Measurements from ENCODE around the gene CASP9. TPM values are rescaled to one million over a fixed set of nuclear protein-coding genes. Genes with fewer than 3 reads are reported as not detected.

The CASP9 gene
- total RNA-seq (17.1 and 21.2 TPM in 2 replicates), polyA plus RNA-seq (13.5 and 14.2 TPM in 2 replicates)

DNA sequence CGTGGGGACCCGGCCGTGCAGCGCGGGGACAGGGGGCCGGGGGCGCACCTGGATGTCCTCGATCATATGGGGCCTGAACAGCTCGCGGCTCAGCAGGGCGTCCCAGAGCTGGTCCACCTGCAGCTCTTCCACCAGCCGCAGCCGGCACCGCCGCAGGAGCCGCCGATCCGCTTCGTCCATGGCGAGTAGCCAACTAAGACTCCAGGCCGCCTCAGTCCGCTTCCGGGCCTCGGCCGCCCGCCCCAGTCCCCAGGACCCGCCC lies at the start of gene CASP9:
Gene CASP9, minus strand, starts transcription at position 195 of the 262 bp plus-strand sequence. Its CDS starts 15 bp downstream, at position 180.
- Histone ChIP-seq H2AFZ (peak within 1 kb of the TSS; percentile 21), H3K4me2 (peak within 1 kb of the TSS; percentile 73), H3K27ac (peak within 1 kb of the TSS; percentile 94), H3K4me3 (peak within 1 kb of the TSS; percentile 64), H3K9me3 (ENCODE audit: low read depth) (no peaks in the 10 kb centered on the region), H3K36me3 (replicated peaks; ENCODE audit: insufficient read depth, low read depth) (no peaks in the 10 kb centered on the region), H3K4me1 (ENCODE audit: insufficient read depth) (peaks cover 11% of the 10 kb centered on the region), H3K79me2 (peaks cover 49% of the 10 kb centered on the region), H4K20me1 (ENCODE audit: insufficient read depth, poor library complexity, severe bottlenecking) (no peaks in the 10 kb centered on the region), H3K27me3 (no peaks in the 10 kb centered on the region), H3K9me2 (replicated peaks; ENCODE audit: insufficient read depth) (no peaks in the 10 kb centered on the region)
- no peak for DNase-seq (ENCODE audit: low spot score)
- TF ChIP-seq EZH2 (IDR thresholded peaks at IDR 0.05; ENCODE audit: borderline replicate concordance): no peak
- no peak for TF ChIP-seq EZH2phosphoT487 (IDR thresholded peaks at IDR 0.05; ENCODE audit: low read depth, severe bottlenecking, unreplicated experiment)
- WGBS (ENCODE audit: low lambda C conversion rate, missing lambda C conversion rate): 0% methylated on average over 1 of the region's 27 CpGs

DNA sequence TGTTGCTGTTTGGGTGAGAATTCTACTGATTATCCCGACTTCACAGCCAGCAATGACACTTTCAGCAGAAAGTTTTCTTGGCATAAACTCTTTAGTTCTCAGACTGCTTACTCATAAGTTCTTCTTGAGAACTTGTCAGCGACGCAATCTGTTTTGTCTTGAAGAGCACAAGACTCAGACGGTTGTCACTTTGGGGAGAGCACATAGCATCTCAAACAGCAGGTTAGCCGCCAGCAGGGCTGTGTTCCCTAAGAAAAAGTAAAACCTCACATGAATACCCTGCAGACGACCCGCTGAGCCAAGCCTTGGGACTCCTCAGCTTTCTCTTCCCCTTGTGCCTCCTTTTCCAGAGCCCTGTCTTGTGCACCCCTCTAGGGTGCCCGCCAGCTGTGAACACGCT lies 49.5 kb upstream of the CASP9 start:
- no peaks in the 10 kb centered on the region for H3K4me1 ChIP-seq (ENCODE audit: insufficient read depth)
- 89% methylated on average over 9 of the region's 9 CpGs for WGBS (ENCODE audit: low lambda C conversion rate, missing lambda C conversion rate)
- H3K27ac ChIP-seq: no peak overlapping the region
- TF ChIP-seq EZH2 (IDR thresholded peaks at IDR 0.05; ENCODE audit: borderline replicate concordance) (no peak), EZH2phosphoT487 (IDR thresholded peaks at IDR 0.05; ENCODE audit: low read depth, severe bottlenecking, unreplicated experiment) (no peak)
- TF ChIP-seq, protein P1, sequence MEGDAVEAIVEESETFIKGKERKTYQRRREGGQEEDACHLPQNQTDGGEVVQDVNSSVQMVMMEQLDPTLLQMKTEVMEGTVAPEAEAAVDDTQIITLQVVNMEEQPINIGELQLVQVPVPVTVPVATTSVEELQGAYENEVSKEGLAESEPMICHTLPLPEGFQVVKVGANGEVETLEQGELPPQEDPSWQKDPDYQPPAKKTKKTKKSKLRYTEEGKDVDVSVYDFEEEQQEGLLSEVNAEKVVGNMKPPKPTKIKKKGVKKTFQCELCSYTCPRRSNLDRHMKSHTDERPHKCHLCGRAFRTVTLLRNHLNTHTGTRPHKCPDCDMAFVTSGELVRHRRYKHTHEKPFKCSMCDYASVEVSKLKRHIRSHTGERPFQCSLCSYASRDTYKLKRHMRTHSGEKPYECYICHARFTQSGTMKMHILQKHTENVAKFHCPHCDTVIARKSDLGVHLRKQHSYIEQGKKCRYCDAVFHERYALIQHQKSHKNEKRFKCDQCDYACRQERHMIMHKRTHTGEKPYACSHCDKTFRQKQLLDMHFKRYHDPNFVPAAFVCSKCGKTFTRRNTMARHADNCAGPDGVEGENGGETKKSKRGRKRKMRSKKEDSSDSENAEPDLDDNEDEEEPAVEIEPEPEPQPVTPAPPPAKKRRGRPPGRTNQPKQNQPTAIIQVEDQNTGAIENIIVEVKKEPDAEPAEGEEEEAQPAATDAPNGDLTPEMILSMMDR (IDR thresholded peaks at IDR 0.05; ENCODE audit: poor library complexity): no peak
- H3K9me2 ChIP-seq (replicated peaks; ENCODE audit: insufficient read depth): no peaks in the 10 kb centered on the region
- no peaks in the 10 kb centered on the region for H3K79me2 ChIP-seq
- H3K36me3 ChIP-seq (replicated peaks; ENCODE audit: insufficient read depth, low read depth): no peaks in the 10 kb centered on the region
- no peaks in the 10 kb centered on the region for H3K27me3 ChIP-seq
- no peak for DNase-seq (ENCODE audit: low spot score)
- no peak overlapping the region for H3K4me2 ChIP-seq
- no peak overlapping the region for H2AFZ ChIP-seq
- no peaks in the 10 kb centered on the region for H4K20me1 ChIP-seq (ENCODE audit: insufficient read depth, poor library complexity, severe bottlenecking)
- no peaks in the 10 kb centered on the region for H3K9me3 ChIP-seq (ENCODE audit: low read depth)
- H3K4me3 ChIP-seq: no peak overlapping the region

DNA sequence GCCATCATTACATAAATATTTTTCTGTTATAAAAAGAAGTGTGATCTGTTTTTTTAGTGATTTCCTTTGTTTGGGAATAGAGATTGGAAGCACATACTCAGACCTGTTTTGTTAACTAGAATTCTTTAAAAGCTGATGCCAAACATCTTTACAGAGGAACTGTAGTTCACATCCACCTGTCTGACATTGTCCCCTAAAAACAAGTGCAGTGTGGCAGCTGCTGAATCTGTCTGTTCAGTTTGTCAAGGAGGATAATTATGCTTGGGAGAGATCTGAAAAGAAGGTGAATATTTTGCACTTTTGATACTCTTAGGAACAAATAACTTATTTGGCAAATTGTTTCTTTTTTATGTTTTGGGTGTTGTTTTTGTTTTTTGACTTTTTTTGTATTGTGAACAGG lies 47.3 kb upstream of the CASP9 start:
- Histone ChIP-seq H3K9me3 (ENCODE audit: low read depth) (no peaks in the 10 kb centered on the region), H2AFZ (no peak overlapping the region), H3K9me2 (replicated peaks; ENCODE audit: insufficient read depth) (no peaks in the 10 kb centered on the region), H3K79me2 (no peaks in the 10 kb centered on the region), H4K20me1 (ENCODE audit: insufficient read depth, poor library complexity, severe bottlenecking) (no peaks in the 10 kb centered on the region), H3K27ac (no peak overlapping the region), H3K4me1 (ENCODE audit: insufficient read depth) (no peaks in the 10 kb centered on the region), H3K4me2 (no peak overlapping the region), H3K27me3 (no peaks in the 10 kb centered on the region), H3K36me3 (replicated peaks; ENCODE audit: insufficient read depth, low read depth) (no peaks in the 10 kb centered on the region), H3K4me3 (no peak overlapping the region)
- DNase-seq (ENCODE audit: low spot score): no peak
- no peak for TF ChIP-seq EZH2 (IDR thresholded peaks at IDR 0.05; ENCODE audit: borderline replicate concordance)

DNA sequence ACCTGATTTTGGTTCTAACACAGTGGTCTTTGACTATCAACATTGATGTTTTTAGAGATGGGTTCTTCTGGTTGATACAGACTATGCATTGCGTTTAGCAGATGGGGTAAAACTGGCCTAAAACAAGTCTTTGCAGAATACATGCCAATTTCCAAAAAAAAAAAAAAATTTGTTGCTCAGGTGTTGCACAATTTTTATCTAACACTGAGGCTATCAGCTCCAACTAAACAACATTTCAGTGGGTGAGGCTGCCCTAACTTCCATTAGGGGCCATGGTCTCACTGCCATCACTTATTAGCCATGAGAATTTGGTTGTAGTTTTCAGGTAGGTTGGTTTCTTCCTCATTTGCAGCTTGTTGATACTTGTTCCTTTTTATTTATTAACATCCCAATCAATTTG lies 46.8 kb upstream of the CASP9 start:
- no peaks in the 10 kb centered on the region for H3K27me3 ChIP-seq
- no peaks in the 10 kb centered on the region for H3K4me1 ChIP-seq (ENCODE audit: insufficient read depth)
- H3K9me2 ChIP-seq (replicated peaks; ENCODE audit: insufficient read depth): no peaks in the 10 kb centered on the region
- H4K20me1 ChIP-seq (ENCODE audit: insufficient read depth, poor library complexity, severe bottlenecking): no peaks in the 10 kb centered on the region
- no peaks in the 10 kb centered on the region for H3K79me2 ChIP-seq
- no peaks in the 10 kb centered on the region for H3K36me3 ChIP-seq (replicated peaks; ENCODE audit: insufficient read depth, low read depth)
- no peak for DNase-seq (ENCODE audit: low spot score)
- H3K4me2 ChIP-seq: no peak overlapping the region
- H3K4me3 ChIP-seq: no peak overlapping the region
- TF ChIP-seq EZH2 (IDR thresholded peaks at IDR 0.05; ENCODE audit: borderline replicate concordance) (no peak), EZH2phosphoT487 (IDR thresholded peaks at IDR 0.05; ENCODE audit: low read depth, severe bottlenecking, unreplicated experiment) (no peak)
- TF ChIP-seq, protein P1 (IDR thresholded peaks at IDR 0.05; ENCODE audit: poor library complexity): no peak
- H2AFZ ChIP-seq: no peak overlapping the region
- no peaks in the 10 kb centered on the region for H3K9me3 ChIP-seq (ENCODE audit: low read depth)
- WGBS (ENCODE audit: low lambda C conversion rate, missing lambda C conversion rate): 89% methylated on average over 1 of the region's 1 CpG
- H3K27ac ChIP-seq: no peak overlapping the region
